22Rv1 (cell line): ENCODE measurements around the gene TK2.

Source experiments
- ZFX ChIP-seq: fragments of 450-650 bp; IDR thresholded peaks from 2 replicates; pipeline ENCODE4 v1.6.1; 2017; ENCODE audit warnings: antibody characterized with exemption, borderline replicate concordance
- TF ChIP-seq, protein P1 (sequence below): fragments of 450-650 bp; IDR thresholded peaks from 2 replicates; pipeline ENCODE4 v1.5.1; 2017; ENCODE audit warnings: mild to moderate bottlenecking

DNA sequence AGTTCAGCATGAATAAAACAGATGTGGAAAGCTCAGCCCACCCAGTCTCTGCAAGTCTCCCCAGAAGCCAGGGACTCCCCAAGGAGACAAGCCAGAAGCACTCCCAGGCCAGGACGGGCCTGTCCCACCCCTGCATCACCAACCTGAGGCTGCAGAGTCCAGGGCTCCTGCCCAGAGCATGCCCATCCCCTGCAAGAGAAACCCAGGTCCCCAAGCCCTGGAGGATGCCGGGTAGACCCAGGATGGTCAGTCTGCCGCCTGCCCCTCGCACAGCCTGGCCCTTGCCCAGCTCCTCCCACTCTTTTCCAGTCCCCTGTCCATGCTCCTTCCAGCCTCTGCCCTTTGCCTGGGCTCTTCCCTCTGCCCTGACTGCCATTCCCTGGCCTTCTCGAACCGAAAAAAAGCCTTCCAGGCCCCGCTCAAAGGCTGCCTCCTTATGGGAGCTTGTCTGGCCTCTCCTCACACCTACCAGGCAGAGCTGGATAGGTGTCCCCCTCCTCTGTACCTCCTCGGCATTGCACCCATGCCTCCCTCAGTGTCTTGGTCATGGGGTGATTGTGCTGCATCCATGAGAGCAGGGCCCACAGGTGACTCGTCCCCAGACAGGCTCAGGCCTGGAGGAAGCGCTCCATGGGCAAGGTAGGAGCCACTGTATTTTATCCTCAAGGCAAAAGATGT lies 78.1 kb downstream of the TK2 start:
- TF ChIP-seq, protein P1, sequence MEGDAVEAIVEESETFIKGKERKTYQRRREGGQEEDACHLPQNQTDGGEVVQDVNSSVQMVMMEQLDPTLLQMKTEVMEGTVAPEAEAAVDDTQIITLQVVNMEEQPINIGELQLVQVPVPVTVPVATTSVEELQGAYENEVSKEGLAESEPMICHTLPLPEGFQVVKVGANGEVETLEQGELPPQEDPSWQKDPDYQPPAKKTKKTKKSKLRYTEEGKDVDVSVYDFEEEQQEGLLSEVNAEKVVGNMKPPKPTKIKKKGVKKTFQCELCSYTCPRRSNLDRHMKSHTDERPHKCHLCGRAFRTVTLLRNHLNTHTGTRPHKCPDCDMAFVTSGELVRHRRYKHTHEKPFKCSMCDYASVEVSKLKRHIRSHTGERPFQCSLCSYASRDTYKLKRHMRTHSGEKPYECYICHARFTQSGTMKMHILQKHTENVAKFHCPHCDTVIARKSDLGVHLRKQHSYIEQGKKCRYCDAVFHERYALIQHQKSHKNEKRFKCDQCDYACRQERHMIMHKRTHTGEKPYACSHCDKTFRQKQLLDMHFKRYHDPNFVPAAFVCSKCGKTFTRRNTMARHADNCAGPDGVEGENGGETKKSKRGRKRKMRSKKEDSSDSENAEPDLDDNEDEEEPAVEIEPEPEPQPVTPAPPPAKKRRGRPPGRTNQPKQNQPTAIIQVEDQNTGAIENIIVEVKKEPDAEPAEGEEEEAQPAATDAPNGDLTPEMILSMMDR, result no peak
- TF ChIP-seq ZFX, result no peak
